ENCODE data around the gene GDF7.
"Not testable (repeated sequence)": the region's sequence is repeated elsewhere in the genome, so short reads cannot be mapped to it uniquely, and the experiment has no call there.

Gene GDF7

GRCh38 chr2:20702563-20702962 is 35.6 kb downstream of the GDF7 start:
- TF ChIP-seq CTCF (IDR thresholded peaks at IDR 0.05; ENCODE audit: low read depth, low read length, missing control alignments) = no peak
- no peak overlapping the region for H3K4me3 ChIP-seq (replicated peaks; ENCODE audit: low read depth, low read length)
- DNase-seq (ENCODE audit: extremely low read depth, low read depth) = no peak

- DNase-seq (ENCODE audit: extremely low read depth, low read depth) = no peak
- no peak overlapping the region for H3K4me3 ChIP-seq (replicated peaks; ENCODE audit: low read depth, low read length)
- TF ChIP-seq CTCF (IDR thresholded peaks at IDR 0.05; ENCODE audit: low read depth, low read length, missing control alignments) = no peak
Measured at GRCh38 chr2:20704886-20705285, 37.9 kb downstream of the GDF7 start.

DNA sequence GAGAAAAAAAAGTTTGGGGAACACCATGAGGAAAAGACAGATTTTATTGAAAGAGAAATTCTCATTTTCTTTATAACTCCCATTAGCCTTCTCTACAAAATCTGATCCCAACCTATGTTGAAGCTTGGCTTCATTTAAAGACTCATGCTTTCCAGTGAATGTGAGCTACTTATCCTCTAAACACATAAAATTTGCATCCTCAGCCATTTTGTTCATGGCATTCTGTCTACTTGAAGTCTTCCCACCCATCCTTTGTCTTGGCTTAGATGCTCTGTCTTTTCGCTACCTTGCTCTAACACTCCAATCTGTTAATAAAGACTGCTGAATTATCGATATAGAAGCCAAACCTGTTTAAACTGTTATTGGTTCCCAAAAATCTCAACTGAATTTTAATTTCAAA is 39.3 kb downstream of the GDF7 start:
- no peak overlapping the region for H3K4me3 ChIP-seq (replicated peaks; ENCODE audit: low read depth, low read length)
- DNase-seq (ENCODE audit: extremely low read depth, low read depth) = no peak
- TF ChIP-seq CTCF (IDR thresholded peaks at IDR 0.05; ENCODE audit: low read depth, low read length, missing control alignments) = no peak

DNA sequence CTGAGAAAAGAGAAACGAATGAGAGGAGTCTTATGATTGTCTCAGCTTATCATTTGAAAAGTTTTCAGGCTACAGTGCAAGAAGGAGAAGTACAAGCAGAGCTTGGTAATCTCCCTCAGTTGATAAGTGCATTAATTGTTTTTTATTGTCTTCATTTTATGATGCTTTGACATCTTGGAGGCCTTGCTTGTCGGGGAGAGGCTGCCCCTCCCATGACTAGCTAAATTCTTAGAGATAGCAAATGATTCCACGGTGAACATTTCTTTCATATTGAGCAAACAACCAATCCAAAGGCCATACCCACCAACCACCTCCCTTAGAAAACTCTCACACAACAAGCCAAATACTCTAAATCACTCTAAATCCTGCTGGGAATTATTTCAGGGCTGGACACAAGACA is 39.8 kb downstream of the GDF7 start:
- no peak for TF ChIP-seq CTCF (IDR thresholded peaks at IDR 0.05; ENCODE audit: low read depth, low read length, missing control alignments)
- no peak for DNase-seq (ENCODE audit: extremely low read depth, low read depth)
- no peak overlapping the region for H3K4me3 ChIP-seq (replicated peaks; ENCODE audit: low read depth, low read length)

DNA sequence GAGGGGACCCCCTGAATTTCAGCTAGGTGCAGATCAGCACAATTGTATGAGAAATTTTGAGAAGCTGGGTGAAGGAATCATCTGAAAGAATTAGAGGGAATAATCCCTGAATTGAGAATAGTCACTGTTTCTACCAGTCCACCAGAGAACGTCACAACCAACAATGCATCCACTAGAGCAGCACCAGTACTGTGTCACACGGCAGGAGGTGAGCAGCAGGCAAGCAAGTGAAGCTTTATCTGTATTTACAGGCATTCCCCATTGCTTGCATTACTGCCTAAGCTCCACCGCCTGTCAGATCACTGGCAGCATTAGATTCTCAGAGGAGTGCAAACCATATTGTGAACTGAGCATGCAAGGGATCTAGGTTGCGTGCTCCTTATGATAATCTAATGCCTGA is 40.7 kb downstream of the GDF7 start:
- H3K4me3 ChIP-seq (replicated peaks; ENCODE audit: low read depth, low read length) = no peak overlapping the region
- no peak for DNase-seq (ENCODE audit: extremely low read depth, low read depth)
- TF ChIP-seq CTCF (IDR thresholded peaks at IDR 0.05; ENCODE audit: low read depth, low read length, missing control alignments) = no peak

DNA sequence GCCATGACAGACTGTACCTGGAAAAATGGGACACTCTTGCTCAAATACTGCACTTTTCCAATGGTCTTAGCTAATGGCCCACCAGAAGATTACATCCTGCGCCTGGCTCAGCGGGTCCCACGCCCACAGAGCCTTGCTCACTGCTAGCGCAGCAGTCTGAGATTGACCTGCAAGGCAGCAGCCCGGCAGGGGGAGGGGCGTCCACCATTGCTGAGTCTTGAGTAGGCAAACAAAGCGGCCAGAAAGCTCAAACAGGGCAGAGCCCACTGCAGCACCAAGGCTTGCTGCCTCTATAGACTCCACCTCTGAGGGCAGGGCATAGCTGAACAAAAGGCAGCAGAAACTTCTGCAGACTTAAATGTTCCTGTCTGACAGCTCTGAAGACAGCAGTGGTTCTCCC is 44.7 kb downstream of the GDF7 start:
- not testable (repeated sequence) for DNase-seq (ENCODE audit: extremely low read depth, low read depth); H3K4me3 ChIP-seq (replicated peaks; ENCODE audit: low read depth, low read length)

DNA sequence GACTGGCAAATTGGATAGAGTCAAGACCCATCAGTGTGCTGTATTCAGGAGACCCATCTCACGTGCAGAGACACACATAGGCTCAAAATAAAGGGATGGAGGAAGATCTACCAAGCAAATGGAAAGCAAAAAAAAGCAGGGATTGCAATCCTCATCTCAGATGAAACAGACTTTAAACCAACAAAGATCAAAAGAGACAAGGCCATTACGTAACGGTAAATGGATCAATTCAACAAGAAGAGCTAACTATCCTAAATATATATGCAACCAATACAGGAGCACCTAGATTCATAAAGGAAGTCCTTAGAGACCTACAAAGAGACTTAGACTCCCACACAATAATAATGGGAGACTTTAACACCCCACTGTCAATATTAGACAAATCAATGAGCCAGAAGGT is 46.6 kb downstream of the GDF7 start:
- not testable (repeated sequence) for H3K4me3 ChIP-seq (replicated peaks; ENCODE audit: low read depth, low read length); DNase-seq (ENCODE audit: extremely low read depth, low read depth)

- not testable (repeated sequence) for H3K4me3 ChIP-seq (replicated peaks; ENCODE audit: low read depth, low read length); DNase-seq (ENCODE audit: extremely low read depth, low read depth)
Measured at GRCh38 chr2:20714412-20714811, 47.5 kb downstream of the GDF7 start.

DNA sequence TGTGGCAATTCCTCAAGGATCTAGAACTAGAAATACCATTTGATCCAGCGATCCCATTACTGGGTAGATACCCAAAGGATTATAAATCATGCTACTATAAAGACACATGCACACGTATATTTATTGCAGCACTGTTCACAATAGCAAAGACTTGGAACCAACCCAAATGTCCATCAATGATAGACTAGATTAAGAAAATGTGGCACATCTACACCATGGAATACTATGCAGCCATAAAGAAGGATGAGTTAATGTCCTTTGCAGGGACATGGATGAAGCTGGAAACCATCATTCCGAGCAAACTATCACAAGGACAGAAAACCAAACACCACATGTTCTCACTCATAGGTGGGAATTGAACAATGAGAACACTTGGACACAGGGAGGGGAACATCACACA is 49.2 kb downstream of the GDF7 start:
- not testable (repeated sequence) for DNase-seq (ENCODE audit: extremely low read depth, low read depth); H3K4me3 ChIP-seq (replicated peaks; ENCODE audit: low read depth, low read length)

Measured in HFF-Myc (cell line).